Measurements from ENCODE around the gene NEK5.
"Not testable (repeated sequence)": the region's sequence is repeated elsewhere in the genome, so short reads cannot be mapped to it uniquely, and the experiment has no call there.

The NEK5 gene

DNA sequence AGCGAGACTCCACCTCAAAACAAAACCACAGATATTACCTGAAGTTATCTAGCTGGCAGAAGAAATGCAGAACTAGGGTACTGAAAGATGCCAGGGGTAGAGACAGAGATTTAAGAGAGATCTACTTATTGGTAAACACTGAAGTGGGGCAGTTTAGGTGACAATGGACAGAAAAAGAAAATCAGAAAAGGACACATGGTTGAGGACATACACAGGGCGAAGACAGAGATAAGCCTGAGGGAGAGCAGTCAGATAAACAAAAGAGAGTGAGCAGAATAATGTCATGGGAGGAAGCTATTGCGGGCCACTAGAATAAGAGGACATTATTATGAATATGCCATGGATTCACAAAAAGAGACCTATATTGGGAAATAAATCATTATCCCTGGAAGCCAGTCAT lies 3.3 kb downstream of the NEK5 start:
- H3K9me3 ChIP-seq (ENCODE audit: low read length) = no peaks in the 10 kb centered on the region
- no peaks in the 10 kb centered on the region for H3K36me3 ChIP-seq (ENCODE audit: insufficient read depth, low read length)
- H3K27me3 ChIP-seq (ENCODE audit: insufficient read depth, low read length) = peaks cover 4% of the 10 kb centered on the region
- H2AFZ ChIP-seq (ENCODE audit: low read depth, low read length) = no peak overlapping the region
- no peak overlapping the region for H3K4me3 ChIP-seq (ENCODE audit: low read length)
- peaks cover 13% of the 10 kb centered on the region for H3K4me1 ChIP-seq (ENCODE audit: insufficient read depth, low read length)

DNA sequence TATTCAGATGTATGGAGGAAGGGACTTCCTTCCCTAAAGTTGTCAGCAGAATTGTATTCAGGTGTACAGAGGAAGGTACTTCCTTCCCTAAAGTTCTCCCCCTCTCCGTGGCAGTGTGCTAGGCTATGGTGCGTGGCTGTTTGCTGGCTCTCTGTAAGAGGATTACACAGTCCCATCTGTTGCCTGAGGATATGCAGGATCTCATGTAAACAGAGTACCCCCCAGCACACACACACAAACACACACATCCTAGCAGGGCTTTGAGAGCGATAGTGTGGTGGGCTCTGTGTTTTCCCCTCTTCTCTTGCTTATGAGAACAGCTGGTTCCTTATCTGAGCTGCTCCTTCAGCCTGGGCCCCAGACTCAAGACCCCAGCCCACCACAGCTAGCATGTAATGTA lies 10.3 kb downstream of the NEK5 start:
- no peaks in the 10 kb centered on the region for H3K36me3 ChIP-seq (ENCODE audit: insufficient read depth, low read length)

DNA sequence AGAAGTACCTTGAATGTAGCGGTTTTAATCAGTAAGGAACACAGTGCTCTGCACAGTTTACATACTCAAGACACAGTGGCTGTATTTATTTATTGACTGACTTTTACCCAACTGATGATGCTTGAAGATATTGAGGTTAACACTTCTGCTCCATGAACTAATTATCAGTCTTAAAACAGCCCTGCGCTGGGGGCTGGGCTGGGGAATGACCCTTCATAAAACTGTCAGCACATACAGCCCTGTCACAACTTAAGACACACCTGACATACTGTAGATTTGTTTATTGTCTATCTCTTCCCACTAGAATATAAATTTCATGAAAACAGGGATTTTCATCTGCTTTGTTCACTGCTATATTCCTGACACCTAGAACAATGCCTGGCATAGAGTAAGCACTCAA lies 10.8 kb downstream of the NEK5 start:
- peaks cover 10% of the 10 kb centered on the region for H3K27me3 ChIP-seq (ENCODE audit: insufficient read depth, low read length)
- no peaks in the 10 kb centered on the region for H3K9me3 ChIP-seq (ENCODE audit: low read length)
- H3K36me3 ChIP-seq (ENCODE audit: insufficient read depth, low read length) = no peaks in the 10 kb centered on the region
- no peak overlapping the region for H3K4me3 ChIP-seq (ENCODE audit: low read length)
- no peaks in the 10 kb centered on the region for H3K4me1 ChIP-seq (ENCODE audit: insufficient read depth, low read length)
- H2AFZ ChIP-seq (ENCODE audit: low read depth, low read length) = no peak overlapping the region

More for the DNA sequence above, 10.3 kb downstream of the NEK5 start:
- H2AFZ ChIP-seq (ENCODE audit: low read depth, low read length) = no peak overlapping the region
- H3K4me3 ChIP-seq (ENCODE audit: low read length) = no peak overlapping the region
- peaks cover 12% of the 10 kb centered on the region for H3K27me3 ChIP-seq (ENCODE audit: insufficient read depth, low read length)
- H3K9me3 ChIP-seq (ENCODE audit: low read length) = no peaks in the 10 kb centered on the region
- H3K4me1 ChIP-seq (ENCODE audit: insufficient read depth, low read length) = no peaks in the 10 kb centered on the region

DNA sequence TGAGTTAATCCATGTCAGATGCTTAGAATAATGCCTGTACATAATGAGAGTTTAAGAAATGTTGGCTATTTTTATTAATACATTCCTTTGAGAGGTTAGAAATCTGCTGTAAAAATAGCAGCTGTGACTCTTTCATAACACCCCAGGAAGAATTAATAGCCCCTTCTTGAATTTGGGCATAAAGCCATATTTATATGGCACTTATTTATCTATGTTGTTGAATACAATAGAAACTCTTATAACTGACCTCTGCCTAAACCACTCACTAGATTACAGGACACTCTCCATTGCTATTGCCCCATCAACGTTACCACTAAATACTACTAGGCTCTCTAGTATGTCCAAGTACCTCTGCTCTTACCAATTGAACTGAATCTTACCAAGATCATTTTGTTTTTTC lies 16.3 kb downstream of the NEK5 start:
- no peak overlapping the region for H3K4me3 ChIP-seq (ENCODE audit: low read length)
- H3K9me3 ChIP-seq (ENCODE audit: low read length) = no peaks in the 10 kb centered on the region
- H3K4me1 ChIP-seq (ENCODE audit: insufficient read depth, low read length) = no peaks in the 10 kb centered on the region
- peaks cover 3% of the 10 kb centered on the region for H3K27me3 ChIP-seq (ENCODE audit: insufficient read depth, low read length)
- no peaks in the 10 kb centered on the region for H3K36me3 ChIP-seq (ENCODE audit: insufficient read depth, low read length)
- H2AFZ ChIP-seq (ENCODE audit: low read depth, low read length) = no peak overlapping the region

DNA sequence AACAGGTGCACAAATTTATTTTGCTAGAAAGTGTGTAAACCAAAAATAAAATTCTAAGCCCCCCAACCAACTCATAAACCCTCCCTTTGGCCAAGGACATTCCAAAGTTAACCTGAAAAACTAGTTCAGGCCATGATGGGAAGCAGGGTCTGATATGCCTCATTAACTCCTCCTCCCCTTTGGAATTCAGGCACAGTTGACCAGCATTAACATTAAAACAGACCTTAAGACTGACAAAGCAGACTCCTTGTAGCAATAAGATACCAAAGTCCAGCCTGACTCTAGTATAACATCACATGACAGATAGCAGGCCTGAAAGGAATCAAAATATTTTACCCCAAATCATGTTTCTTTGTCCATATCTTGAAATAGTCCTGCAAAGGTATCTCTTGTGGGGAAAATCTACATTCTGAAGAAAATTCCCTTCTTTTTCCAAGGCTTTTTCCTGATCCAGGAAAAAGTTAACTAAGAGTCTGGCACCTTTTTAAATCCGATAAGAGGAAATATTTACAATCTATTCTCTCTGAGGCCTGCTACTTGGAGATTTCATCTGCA lies 19.7 kb downstream of the NEK5 start:
- H2AFZ ChIP-seq (ENCODE audit: low read depth, low read length) = no peak overlapping the region
- no peaks in the 10 kb centered on the region for H3K36me3 ChIP-seq (ENCODE audit: insufficient read depth, low read length)
- no peaks in the 10 kb centered on the region for H3K9me3 ChIP-seq (ENCODE audit: low read length)
- H3K4me1 ChIP-seq (ENCODE audit: insufficient read depth, low read length) = no peaks in the 10 kb centered on the region
- H3K4me3 ChIP-seq (ENCODE audit: low read length) = no peak overlapping the region
- H3K27me3 ChIP-seq (ENCODE audit: insufficient read depth, low read length) = no peaks in the 10 kb centered on the region

DNA sequence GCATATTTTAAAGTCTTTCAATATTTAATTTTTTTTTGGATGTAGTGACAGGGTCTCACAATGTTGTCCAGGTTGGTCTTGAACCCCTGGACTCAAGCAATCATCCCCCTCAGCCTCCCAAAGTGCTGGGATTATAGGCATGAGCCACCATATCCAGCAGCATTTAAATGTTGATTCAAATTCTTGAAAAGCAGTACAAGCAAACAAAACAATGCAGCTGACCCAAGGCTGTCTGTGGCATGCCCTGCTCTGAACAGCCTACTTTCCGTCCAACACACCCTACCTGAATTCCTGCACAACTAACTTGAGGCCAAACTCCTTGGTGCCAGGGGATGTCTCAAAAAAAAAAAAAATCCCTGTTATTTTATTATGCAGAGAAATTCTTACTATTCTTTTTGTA lies 23.0 kb downstream of the NEK5 start:
- H3K9me3 ChIP-seq (ENCODE audit: low read length) = no peaks in the 10 kb centered on the region
- no peak overlapping the region for H2AFZ ChIP-seq (ENCODE audit: low read depth, low read length)
- no peaks in the 10 kb centered on the region for H3K27me3 ChIP-seq (ENCODE audit: insufficient read depth, low read length)
- no peak overlapping the region for H3K4me3 ChIP-seq (ENCODE audit: low read length)
- H3K4me1 ChIP-seq (ENCODE audit: insufficient read depth, low read length) = no peaks in the 10 kb centered on the region
- H3K36me3 ChIP-seq (ENCODE audit: insufficient read depth, low read length) = no peaks in the 10 kb centered on the region

DNA sequence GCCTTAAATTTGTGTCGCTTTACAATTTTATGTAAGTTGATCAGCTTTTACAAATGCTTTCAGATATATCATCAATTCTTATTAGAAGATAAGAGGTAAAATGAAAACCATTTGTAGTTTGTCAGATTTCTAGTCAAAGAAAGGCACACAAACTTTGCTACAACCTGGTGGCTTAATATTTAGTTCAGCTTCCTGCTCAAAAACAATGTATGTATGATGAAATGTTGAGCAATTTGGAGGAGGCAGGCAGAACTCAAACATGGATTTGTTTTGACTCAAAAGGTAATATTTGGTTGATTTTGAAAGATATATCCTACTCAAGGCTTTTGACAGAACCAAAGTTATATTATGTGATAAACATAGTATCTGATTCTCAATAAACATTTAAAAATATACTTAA lies 24.2 kb downstream of the NEK5 start:
- Histone ChIP-seq H3K4me1 (ENCODE audit: insufficient read depth, low read length) (no peaks in the 10 kb centered on the region), H3K36me3 (ENCODE audit: insufficient read depth, low read length) (no peaks in the 10 kb centered on the region), H3K27me3 (ENCODE audit: insufficient read depth, low read length) (no peaks in the 10 kb centered on the region), H3K4me3 (ENCODE audit: low read length) (no peak overlapping the region), H2AFZ (ENCODE audit: low read depth, low read length) (no peak overlapping the region), H3K9me3 (ENCODE audit: low read length) (no peaks in the 10 kb centered on the region)

DNA sequence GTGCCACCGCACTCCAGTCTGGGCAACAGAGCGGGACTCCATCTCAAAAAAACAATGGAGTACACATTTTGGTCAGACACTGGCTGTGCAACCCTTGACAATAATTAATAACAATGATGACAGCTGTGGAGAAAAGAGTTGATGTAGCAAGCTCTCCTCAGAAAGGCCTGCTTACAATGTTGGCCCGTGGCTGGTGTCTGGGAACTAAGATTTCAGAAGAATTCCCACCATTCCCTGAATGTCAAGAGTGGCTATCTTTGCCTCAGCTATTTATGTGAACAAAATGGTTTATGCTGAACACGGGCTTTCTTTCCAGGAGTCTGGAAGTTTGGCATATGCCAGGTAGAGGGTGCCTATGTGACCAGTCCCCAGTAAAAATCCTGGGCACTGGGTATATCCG lies 25.5 kb downstream of the NEK5 start:
- no peak overlapping the region for H3K4me3 ChIP-seq (ENCODE audit: low read length)
- no peaks in the 10 kb centered on the region for H3K9me3 ChIP-seq (ENCODE audit: low read length)
- no peaks in the 10 kb centered on the region for H3K4me1 ChIP-seq (ENCODE audit: insufficient read depth, low read length)

DNA sequence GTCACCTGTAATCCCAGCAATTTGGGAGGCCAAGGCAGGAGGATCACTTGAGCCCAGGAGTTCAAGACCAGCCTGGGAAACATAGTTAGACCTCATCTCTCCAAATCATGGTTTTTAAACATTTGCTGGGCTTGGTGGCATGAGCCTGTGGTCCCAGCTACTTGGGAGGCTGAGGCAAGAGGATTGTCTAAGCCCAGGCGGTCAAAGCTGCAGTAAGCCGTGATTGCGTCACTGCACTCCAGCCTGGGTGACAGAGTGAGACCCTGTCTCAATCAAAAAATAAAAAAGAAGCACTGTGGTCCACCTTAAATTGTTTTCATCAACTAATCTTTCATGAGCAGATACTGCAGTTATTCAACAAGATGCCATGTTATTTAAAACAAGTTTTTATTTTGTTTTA lies 26.4 kb downstream of the NEK5 start:
- H3K4me1 ChIP-seq (ENCODE audit: insufficient read depth, low read length); H3K27me3 ChIP-seq (ENCODE audit: insufficient read depth, low read length); H3K36me3 ChIP-seq (ENCODE audit: insufficient read depth, low read length); H2AFZ ChIP-seq (ENCODE audit: low read depth, low read length); H3K9me3 ChIP-seq (ENCODE audit: low read length); H3K4me3 ChIP-seq (ENCODE audit: low read length): not testable (repeated sequence)

More for the DNA sequence above, 25.5 kb downstream of the NEK5 start:
- no peak overlapping the region for H2AFZ ChIP-seq (ENCODE audit: low read depth, low read length)
- no peaks in the 10 kb centered on the region for H3K27me3 ChIP-seq (ENCODE audit: insufficient read depth, low read length)
- no peaks in the 10 kb centered on the region for H3K36me3 ChIP-seq (ENCODE audit: insufficient read depth, low read length)

DNA sequence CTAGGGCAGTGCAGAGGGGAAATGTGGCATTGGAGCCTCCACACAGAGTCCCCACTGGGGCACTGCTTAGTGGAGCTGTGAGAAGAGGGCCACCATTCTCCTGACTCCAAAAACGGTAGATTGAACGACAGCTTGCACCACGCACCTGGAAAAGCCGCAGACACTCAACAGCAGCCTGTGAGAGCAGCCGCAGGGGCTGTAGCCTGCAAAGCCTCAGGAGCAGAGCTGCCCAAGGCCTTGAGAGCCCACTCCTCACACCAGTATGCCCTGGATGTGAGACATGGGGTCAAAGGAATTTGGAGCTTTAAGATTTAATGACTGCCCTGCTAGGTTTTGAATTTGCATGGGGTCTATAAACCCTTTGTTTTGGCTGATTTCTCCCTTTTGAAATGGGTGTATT lies 31.7 kb downstream of the NEK5 start:
- no peak overlapping the region for H3K4me3 ChIP-seq (ENCODE audit: low read length)

DNA sequence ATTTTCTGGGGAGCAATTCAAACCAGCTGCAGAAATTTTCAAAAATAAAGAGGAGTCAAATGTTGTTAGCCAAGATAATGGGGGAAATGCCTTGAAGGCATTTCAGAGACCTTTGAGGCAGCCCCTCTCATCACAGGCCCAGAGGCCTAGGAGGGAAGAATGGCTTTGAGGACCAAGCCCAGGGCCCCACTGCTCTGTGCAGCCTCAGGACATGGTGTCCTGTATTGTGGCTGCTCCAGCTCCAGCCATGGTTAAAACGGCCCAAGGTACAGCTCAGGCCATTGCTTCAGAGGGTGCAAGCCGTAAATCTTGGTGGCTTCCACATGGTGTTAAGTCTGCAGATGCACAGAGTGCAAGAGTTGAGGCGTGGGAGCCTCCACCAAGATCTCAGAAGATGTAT lies 32.1 kb downstream of the NEK5 start:
- no peak overlapping the region for H2AFZ ChIP-seq (ENCODE audit: low read depth, low read length)
- H3K4me3 ChIP-seq (ENCODE audit: low read length) = no peak overlapping the region
- no peaks in the 10 kb centered on the region for H3K36me3 ChIP-seq (ENCODE audit: insufficient read depth, low read length)
- no peaks in the 10 kb centered on the region for H3K4me1 ChIP-seq (ENCODE audit: insufficient read depth, low read length)
- peaks cover 2% of the 10 kb centered on the region for H3K9me3 ChIP-seq (ENCODE audit: low read length)
- no peaks in the 10 kb centered on the region for H3K27me3 ChIP-seq (ENCODE audit: insufficient read depth, low read length)

More for the DNA sequence above, 31.7 kb downstream of the NEK5 start:
- H3K4me1 ChIP-seq (ENCODE audit: insufficient read depth, low read length) = no peaks in the 10 kb centered on the region
- no peak overlapping the region for H2AFZ ChIP-seq (ENCODE audit: low read depth, low read length)
- peaks cover 2% of the 10 kb centered on the region for H3K9me3 ChIP-seq (ENCODE audit: low read length)
- no peaks in the 10 kb centered on the region for H3K27me3 ChIP-seq (ENCODE audit: insufficient read depth, low read length)
- no peaks in the 10 kb centered on the region for H3K36me3 ChIP-seq (ENCODE audit: insufficient read depth, low read length)

DNA sequence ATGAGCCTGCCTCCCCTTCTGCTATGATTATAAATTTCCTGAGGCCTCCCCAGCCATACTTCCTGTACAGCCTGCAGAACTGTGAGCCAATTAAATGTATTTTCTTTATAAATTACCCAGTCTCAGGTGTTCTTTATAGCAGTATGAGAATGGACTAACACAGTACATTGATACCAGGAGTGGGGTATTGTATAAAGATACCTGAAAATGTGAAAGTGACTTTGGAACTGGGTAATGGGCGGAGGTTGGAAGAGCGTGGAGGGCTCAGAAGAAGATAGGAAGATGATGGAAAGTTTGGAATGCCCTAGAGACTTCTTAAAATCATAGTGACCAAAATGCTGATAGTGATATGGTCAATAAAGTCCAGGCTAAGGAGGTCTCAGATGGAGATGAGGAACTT lies 32.8 kb downstream of the NEK5 start:
- Histone ChIP-seq H3K4me3 (ENCODE audit: low read length) (no peak overlapping the region), H3K36me3 (ENCODE audit: insufficient read depth, low read length) (no peaks in the 10 kb centered on the region), H3K27me3 (ENCODE audit: insufficient read depth, low read length) (no peaks in the 10 kb centered on the region), H2AFZ (ENCODE audit: low read depth, low read length) (no peak overlapping the region), H3K4me1 (ENCODE audit: insufficient read depth, low read length) (no peaks in the 10 kb centered on the region), H3K9me3 (ENCODE audit: low read length) (peaks cover 2% of the 10 kb centered on the region)

DNA sequence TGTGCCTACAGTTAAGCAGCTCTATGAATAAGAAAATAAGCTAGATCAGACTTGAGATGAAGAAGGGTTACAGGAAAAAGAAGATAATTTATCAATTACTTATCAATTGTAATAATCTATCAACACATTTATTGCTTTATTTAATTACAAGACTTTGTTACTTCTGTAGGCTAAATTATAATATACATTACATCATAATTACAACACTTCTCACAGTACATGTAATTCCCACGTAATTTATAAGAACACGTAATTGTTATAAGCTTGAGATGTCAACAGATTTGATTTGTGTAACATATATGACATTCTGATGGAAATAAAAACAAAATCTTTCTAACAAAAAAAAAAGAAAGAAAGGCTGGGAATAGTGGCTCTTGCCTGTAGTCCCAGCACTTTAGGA lies 36.8 kb downstream of the NEK5 start:
- no peak overlapping the region for H3K4me3 ChIP-seq (ENCODE audit: low read length)
- H3K9me3 ChIP-seq (ENCODE audit: low read length) = peaks cover 2% of the 10 kb centered on the region
- no peaks in the 10 kb centered on the region for H3K4me1 ChIP-seq (ENCODE audit: insufficient read depth, low read length)
- H3K36me3 ChIP-seq (ENCODE audit: insufficient read depth, low read length) = no peaks in the 10 kb centered on the region
- H3K27me3 ChIP-seq (ENCODE audit: insufficient read depth, low read length) = no peaks in the 10 kb centered on the region
- H2AFZ ChIP-seq (ENCODE audit: low read depth, low read length) = no peak overlapping the region

DNA sequence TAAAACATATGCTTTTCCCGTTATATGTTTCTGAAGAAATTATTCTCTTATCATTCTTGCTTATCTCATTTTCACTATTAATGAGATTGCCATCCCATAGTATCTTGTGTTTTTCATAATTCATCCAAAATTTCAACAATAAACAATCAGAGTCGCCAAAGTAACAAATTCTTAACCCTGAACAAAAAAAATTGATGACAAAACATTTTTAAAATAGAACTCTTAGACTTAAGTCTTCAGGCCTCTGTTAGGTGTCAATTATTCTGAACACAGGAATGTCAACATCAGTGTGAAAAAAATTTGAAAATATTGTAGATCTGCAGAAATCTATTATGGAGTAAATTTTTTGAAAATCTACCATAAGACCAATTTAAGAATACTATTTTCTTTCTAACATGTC lies 37.4 kb downstream of the NEK5 start:
- H2AFZ ChIP-seq (ENCODE audit: low read depth, low read length) = no peak overlapping the region

More for the DNA sequence above, 37.4 kb downstream of the NEK5 start:
- Histone ChIP-seq H3K27me3 (ENCODE audit: insufficient read depth, low read length) (no peaks in the 10 kb centered on the region), H3K4me1 (ENCODE audit: insufficient read depth, low read length) (no peaks in the 10 kb centered on the region), H3K9me3 (ENCODE audit: low read length) (no peaks in the 10 kb centered on the region), H3K4me3 (ENCODE audit: low read length) (no peak overlapping the region), H3K36me3 (ENCODE audit: insufficient read depth, low read length) (no peaks in the 10 kb centered on the region)
